ENCODE measurements around the gene NACAD. TPM values are rescaled to one million over a fixed set of nuclear protein-coding genes. Genes with fewer than 3 reads are reported as not detected.

The NACAD gene
- total RNA-seq, 1 experiment from 2014 or later, result 0.90 TPM

- DNase-seq, result no peak
- intact Hi-C loops (cut with micrococcal nuclease; ENCODE audit: unreplicated experiment), result no loop called here
- peak overlapping the region; percentile 58 for H3K4me3 Mint-ChIP-seq (ENCODE audit: low read depth, unreplicated experiment)
- no peaks in the 10 kb centered on the region for H3K9me3 Mint-ChIP-seq (ENCODE audit: low read depth, unreplicated experiment)
- peaks cover 15% of the 10 kb centered on the region for H3K36me3 Mint-ChIP-seq (ENCODE audit: insufficient read depth, unreplicated experiment)
- peaks cover 10% of the 10 kb centered on the region for H3K4me1 Mint-ChIP-seq (ENCODE audit: low read depth, unreplicated experiment)
- CTCF ChIA-PET, result no interaction called here
- H3K27ac Mint-ChIP-seq (ENCODE audit: unreplicated experiment), result no peak overlapping the region
- H3K27me3 Mint-ChIP-seq (ENCODE audit: unreplicated experiment), result peaks cover 63% of the 10 kb centered on the region
- no peak for TF ChIP-seq CTCF (IDR thresholded peaks at IDR 0.05; ENCODE audit: unreplicated experiment)
- no TSS peak for BruUV-seq (replicated peaks)
Observed at GRCh38 chr7:45087301-45088145, 1.2 kb downstream of the NACAD start.

GRCh38 chr7:45086331-45087065, 2.3 kb downstream of the NACAD start:
- intact Hi-C loops (cut with micrococcal nuclease; ENCODE audit: unreplicated experiment), result no loop called here
- peaks cover 15% of the 10 kb centered on the region for H3K36me3 Mint-ChIP-seq (ENCODE audit: insufficient read depth, unreplicated experiment)
- no peak overlapping the region for H3K27ac Mint-ChIP-seq (ENCODE audit: unreplicated experiment)
- no peak for DNase-seq
- CTCF ChIA-PET, result interaction anchor here (0.5 to 0.9 kb wide), 2 partner anchors 20 to 230 kb away, joined by 3 to 5 read pairs; no protein-coding TSS in a partner anchor
- H3K27me3 Mint-ChIP-seq (ENCODE audit: unreplicated experiment), result peaks cover 52% of the 10 kb centered on the region
- no peaks in the 10 kb centered on the region for H3K9me3 Mint-ChIP-seq (ENCODE audit: low read depth, unreplicated experiment)
- no TSS peak for BruUV-seq (replicated peaks)
- H3K4me1 Mint-ChIP-seq (ENCODE audit: low read depth, unreplicated experiment), result peaks cover 6% of the 10 kb centered on the region
- H3K4me3 Mint-ChIP-seq (ENCODE audit: low read depth, unreplicated experiment), result no peak overlapping the region
- no peak for TF ChIP-seq CTCF (IDR thresholded peaks at IDR 0.05; ENCODE audit: unreplicated experiment)

- DNase-seq, result no peak
- CTCF ChIA-PET, result interaction anchor here (0.7 kb wide), 1 partner anchor 18 kb away, joined by 3 read pairs; no protein-coding TSS in a partner anchor
- BruUV-seq (replicated peaks), result no TSS peak
- TF ChIP-seq CTCF (IDR thresholded peaks at IDR 0.05; ENCODE audit: unreplicated experiment), result no peak
- Mint-ChIP-seq H3K4me3 (ENCODE audit: low read depth, unreplicated experiment) (no peak overlapping the region), H3K4me1 (ENCODE audit: low read depth, unreplicated experiment) (peaks cover 6% of the 10 kb centered on the region), H3K9me3 (ENCODE audit: low read depth, unreplicated experiment) (no peaks in the 10 kb centered on the region), H3K27ac (ENCODE audit: unreplicated experiment) (no peak overlapping the region), H3K36me3 (ENCODE audit: insufficient read depth, unreplicated experiment) (peaks cover 15% of the 10 kb centered on the region), H3K27me3 (ENCODE audit: unreplicated experiment) (peaks cover 45% of the 10 kb centered on the region)
- intact Hi-C loops (cut with micrococcal nuclease; ENCODE audit: unreplicated experiment), result no loop called here
Observed at GRCh38 chr7:45085619-45086200, 3.1 kb downstream of the NACAD start.

- Mint-ChIP-seq H3K36me3 (ENCODE audit: insufficient read depth, unreplicated experiment) (peaks cover 15% of the 10 kb centered on the region), H3K4me1 (ENCODE audit: low read depth, unreplicated experiment) (peaks cover 6% of the 10 kb centered on the region), H3K27ac (ENCODE audit: unreplicated experiment) (no peak overlapping the region), H3K4me3 (ENCODE audit: low read depth, unreplicated experiment) (no peak overlapping the region), H3K27me3 (ENCODE audit: unreplicated experiment) (peaks cover 38% of the 10 kb centered on the region), H3K9me3 (ENCODE audit: low read depth, unreplicated experiment) (no peaks in the 10 kb centered on the region)
- TF ChIP-seq CTCF (IDR thresholded peaks at IDR 0.05; ENCODE audit: unreplicated experiment), result no peak
- intact Hi-C loops (cut with micrococcal nuclease; ENCODE audit: unreplicated experiment), result no loop called here
- DNase-seq, result no peak
- BruUV-seq (replicated peaks), result no TSS peak
- CTCF ChIA-PET, result interaction anchor here (0.5 to 0.7 kb wide), 2 partner anchors 12 to 18 kb away, joined by 3 to 4 read pairs; no protein-coding TSS in a partner anchor
Observed at GRCh38 chr7:45084901-45085618, 3.7 kb downstream of the NACAD start.
